HepG2 (cell line): Measurements from ENCODE around the gene C11orf21. TPM values are rescaled to one million over a fixed set of nuclear protein-coding genes. Genes with fewer than 3 reads are reported as not detected.

Source experiments
- FUBP1 ChIP-seq: sonication (generic); formaldehyde crosslinking; IDR thresholded peaks from 2 replicates; pipeline ENCODE4 v1.5.1; 2020; ENCODE audit warnings: missing genetic modification reagents, mild to moderate bottlenecking, borderline replicate concordance
- GPN1 ChIP-seq: sonication (generic); formaldehyde crosslinking; IDR thresholded peaks from 2 replicates; pipeline ENCODE4 v1.5.1; 2020; ENCODE audit warnings: missing genetic modification reagents, borderline replicate concordance
- ISL2 ChIP-seq: sonication (generic); formaldehyde crosslinking; IDR thresholded peaks from 2 replicates; pipeline ENCODE4 v1.5.0; 2020; ENCODE audit warnings: missing genetic modification reagents
- SNAPC5 ChIP-seq: sonication (generic); formaldehyde crosslinking; IDR thresholded peaks from 2 replicates; pipeline ENCODE4 v1.8.1; 2023; ENCODE audit warnings: mild to moderate bottlenecking, missing genetic modification reagents, borderline replicate concordance
- TEAD2 ChIP-seq: sonication (generic); formaldehyde crosslinking; IDR thresholded peaks from 2 replicates; pipeline ENCODE4 v1.9.0; 2021; ENCODE audit warnings: missing genetic modification reagents
- TMF1 ChIP-seq: sonication (generic); formaldehyde crosslinking; IDR thresholded peaks from 2 replicates; pipeline ENCODE4 v1.8.1; 2022; ENCODE audit warnings: low read depth, missing genetic modification reagents
- ZNF101 ChIP-seq: sonication (generic); formaldehyde crosslinking; IDR thresholded peaks from 2 replicates; pipeline ENCODE4 v1.4.0; 2020; ENCODE audit warnings: mild to moderate bottlenecking, low read depth, missing genetic modification reagents, borderline replicate concordance
- ZNF143 ChIP-seq: sonication (generic); formaldehyde crosslinking; IDR thresholded peaks from 2 replicates; pipeline ENCODE4 v1.4.0; 2020; ENCODE audit warnings: missing genetic modification reagents
- ZNF234 ChIP-seq: sonication (generic); formaldehyde crosslinking; conservative IDR thresholded peaks from 2 replicates; pipeline ENCODE4 v1.5.1; 2020; ENCODE audit warnings: mild to moderate bottlenecking, missing genetic modification reagents
- ZNF264 ChIP-seq: sonication (generic); formaldehyde crosslinking; IDR thresholded peaks from 2 replicates; pipeline ENCODE4 v1.4.0; 2020; ENCODE audit warnings: missing genetic modification reagents
- ZNF501 ChIP-seq: sonication (generic); formaldehyde crosslinking; IDR thresholded peaks from 2 replicates; pipeline ENCODE4 v1.5.1; 2020; ENCODE audit warnings: mild to moderate bottlenecking, moderate library complexity, missing genetic modification reagents
- ZNF605 ChIP-seq: sonication (generic); formaldehyde crosslinking; IDR thresholded peaks from 2 replicates; pipeline ENCODE4 v1.8.0; 2022; ENCODE audit warnings: mild to moderate bottlenecking, missing genetic modification reagents
- ZNF646 ChIP-seq: sonication (generic); formaldehyde crosslinking; IDR thresholded peaks from 2 replicates; pipeline ENCODE4 v1.9.0; 2021; ENCODE audit warnings: mild to moderate bottlenecking, missing genetic modification reagents
- ZNF841 ChIP-seq: sonication (generic); formaldehyde crosslinking; IDR thresholded peaks from 2 replicates; pipeline ENCODE4 v1.8.1; 2023; ENCODE audit warnings: missing genetic modification reagents, borderline replicate concordance
- polyA plus RNA-seq, 8 experiments: library from polyadenylated mRNA; depleted of rRNA in 3 of 8; stranded (reverse) in 7 of 8; unstranded in 1 of 8; fragments of >200 nt; fragmentation: Illumina TruSeq in 4 of 8; extraction: Trizol in 4 of 8; gene quantifications; 2 replicates each; pipeline versions ENCODE4 v1.2.1 to v1.2.3, GENCODE V29; 2011 to 2016; ENCODE audit warnings: low read depth in 4 of 8, missing spikeins in 1 of 8, mixed read lengths in 1 of 8; ENCODE audit not compliant: insufficient read depth in 1 of 8
- total RNA-seq, 5 experiments: library from RNA; depleted of rRNA; stranded (reverse); fragments of >200 nt; fragmentation: Illumina TruSeq; extraction: Trizol; gene quantifications; 2 replicates each; pipeline ENCODE4 v1.2.3, GENCODE V29; 2016; ENCODE audit warnings: low read depth in 1 of 5
- TF ChIP-seq, protein P1 (sequence below): sonication (generic); formaldehyde crosslinking; IDR thresholded peaks from 2 replicates; pipeline ENCODE4 v1.4.0; 2020; ENCODE audit warnings: missing genetic modification reagents, borderline replicate concordance
- TF ChIP-seq, protein P2 (sequence below): IDR thresholded peaks from 2 replicates; pipeline ENCODE4 v1.6.1; 2016; ENCODE audit warnings: control low read depth
- TF ChIP-seq, protein P3 (sequence below): IDR thresholded peaks from 2 replicates; pipeline ENCODE4 v1.6.1; 2018; ENCODE audit warnings: missing genetic modification reagents

The C11orf21 gene
- total and polyA plus RNA-seq, 2 of the 13 experiments (the other 11 are each of a cell fraction or from before 2014, with no cell fraction given), result 0.08 TPM; not detected in 1

DNA sequence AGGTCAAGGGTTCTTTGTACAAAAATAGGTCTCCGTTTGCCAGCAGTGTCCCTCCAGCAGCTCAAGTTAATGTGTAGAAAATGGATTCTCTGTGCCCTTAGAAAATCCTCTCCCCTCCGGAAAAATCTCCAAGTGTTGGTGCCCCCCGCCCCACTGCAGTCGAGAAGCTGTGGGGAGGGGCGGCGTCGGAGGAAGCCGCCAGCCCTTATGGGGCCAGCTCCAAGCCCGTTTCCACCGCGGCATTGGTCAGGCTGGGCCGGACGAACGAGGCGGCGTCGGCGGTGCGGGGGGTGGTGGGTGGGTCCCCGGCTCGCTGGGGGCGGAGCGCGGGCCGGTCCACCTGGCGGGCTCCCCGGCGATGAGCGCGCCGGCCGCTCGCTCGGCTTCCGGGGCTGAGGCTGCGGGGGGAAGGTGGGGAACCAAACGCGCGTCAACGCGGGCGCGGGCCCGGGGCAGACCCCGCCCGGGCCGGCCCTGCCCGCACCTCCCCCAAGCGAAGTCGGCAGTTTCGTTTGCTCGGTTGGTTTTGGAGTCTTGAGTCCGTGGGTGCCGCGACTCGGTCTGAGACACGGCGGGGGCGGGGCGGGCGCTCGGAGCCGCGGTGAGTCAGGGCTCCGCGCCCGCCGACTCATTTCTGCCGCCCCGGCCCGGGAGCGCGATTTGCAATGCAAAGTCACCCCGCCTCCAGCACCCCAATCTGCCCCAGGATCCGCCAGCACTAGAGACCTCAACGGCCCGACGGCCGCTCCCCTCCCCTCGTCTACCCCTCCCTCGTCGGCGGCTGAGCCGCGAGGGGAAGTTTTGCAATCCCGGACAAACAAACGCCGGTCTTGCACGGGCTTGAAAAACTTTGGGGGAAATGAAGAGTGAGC, 32.8 kb downstream of the C11orf21 start (continued):
- TF ChIP-seq SNAPC5, result no peak
- TF ChIP-seq TMF1 (CRISPR knock-in tag), result no peak
- TF ChIP-seq TEAD2 (CRISPR knock-in tag), result no peak
- no peak; the same call in 1 of the 2 replicates for TF ChIP-seq ZNF234 (CRISPR knock-in tag)
- no peak for TF ChIP-seq ISL2 (CRISPR knock-in tag)
- TF ChIP-seq FUBP1 (CRISPR knock-in tag), result no peak
- TF ChIP-seq ZNF605 (CRISPR knock-in tag), result no peak; the same call in 1 of the 2 replicates
- TF ChIP-seq GPN1 (CRISPR knock-in tag), result no peak
- TF ChIP-seq ZNF264 (CRISPR knock-in tag), result no peak
- no peak for TF ChIP-seq ZNF841 (CRISPR knock-in tag)
- TF ChIP-seq ZNF143 (CRISPR knock-in tag), result no peak
- TF ChIP-seq, protein P1, sequence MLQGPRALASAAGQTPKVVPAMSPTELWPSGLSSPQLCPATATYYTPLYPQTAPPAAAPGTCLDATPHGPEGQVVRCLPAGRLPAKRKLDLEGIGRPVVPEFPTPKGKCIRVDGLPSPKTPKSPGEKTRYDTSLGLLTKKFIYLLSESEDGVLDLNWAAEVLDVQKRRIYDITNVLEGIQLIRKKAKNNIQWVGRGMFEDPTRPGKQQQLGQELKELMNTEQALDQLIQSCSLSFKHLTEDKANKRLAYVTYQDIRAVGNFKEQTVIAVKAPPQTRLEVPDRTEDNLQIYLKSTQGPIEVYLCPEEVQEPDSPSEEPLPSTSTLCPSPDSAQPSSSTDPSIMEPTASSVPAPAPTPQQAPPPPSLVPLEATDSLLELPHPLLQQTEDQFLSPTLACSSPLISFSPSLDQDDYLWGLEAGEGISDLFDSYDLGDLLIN, result no peak
- TF ChIP-seq, protein P2, sequence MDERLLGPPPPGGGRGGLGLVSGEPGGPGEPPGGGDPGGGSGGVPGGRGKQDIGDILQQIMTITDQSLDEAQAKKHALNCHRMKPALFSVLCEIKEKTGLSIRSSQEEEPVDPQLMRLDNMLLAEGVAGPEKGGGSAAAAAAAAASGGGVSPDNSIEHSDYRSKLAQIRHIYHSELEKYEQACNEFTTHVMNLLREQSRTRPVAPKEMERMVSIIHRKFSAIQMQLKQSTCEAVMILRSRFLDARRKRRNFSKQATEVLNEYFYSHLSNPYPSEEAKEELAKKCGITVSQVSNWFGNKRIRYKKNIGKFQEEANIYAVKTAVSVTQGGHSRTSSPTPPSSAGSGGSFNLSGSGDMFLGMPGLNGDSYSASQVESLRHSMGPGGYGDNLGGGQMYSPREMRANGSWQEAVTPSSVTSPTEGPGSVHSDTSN, result no peak
- TF ChIP-seq ZNF646, result no peak
- no peak for TF ChIP-seq ZNF501 (CRISPR knock-in tag)
- no peak for TF ChIP-seq ZNF101 (CRISPR knock-in tag)
- TF ChIP-seq, protein P3, sequence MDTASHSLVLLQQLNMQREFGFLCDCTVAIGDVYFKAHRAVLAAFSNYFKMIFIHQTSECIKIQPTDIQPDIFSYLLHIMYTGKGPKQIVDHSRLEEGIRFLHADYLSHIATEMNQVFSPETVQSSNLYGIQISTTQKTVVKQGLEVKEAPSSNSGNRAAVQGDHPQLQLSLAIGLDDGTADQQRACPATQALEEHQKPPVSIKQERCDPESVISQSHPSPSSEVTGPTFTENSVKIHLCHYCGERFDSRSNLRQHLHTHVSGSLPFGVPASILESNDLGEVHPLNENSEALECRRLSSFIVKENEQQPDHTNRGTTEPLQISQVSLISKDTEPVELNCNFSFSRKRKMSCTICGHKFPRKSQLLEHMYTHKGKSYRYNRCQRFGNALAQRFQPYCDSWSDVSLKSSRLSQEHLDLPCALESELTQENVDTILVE, result peak; percentile 94
